C4-2B (cell line): ENCODE measurements around the gene SDCBP2.

ENCODE experiments used
- ZFX ChIP-seq: fragments of 450-650 bp; IDR thresholded peaks from 2 replicates; pipeline ENCODE4 v1.6.1; 2017
- TF ChIP-seq, protein P1 (sequence below): fragments of 450-650 bp; conservative IDR thresholded peaks from 2 replicates; pipeline ENCODE4 v1.5.1; 2017; ENCODE audit warnings: mild to moderate bottlenecking

DNA sequence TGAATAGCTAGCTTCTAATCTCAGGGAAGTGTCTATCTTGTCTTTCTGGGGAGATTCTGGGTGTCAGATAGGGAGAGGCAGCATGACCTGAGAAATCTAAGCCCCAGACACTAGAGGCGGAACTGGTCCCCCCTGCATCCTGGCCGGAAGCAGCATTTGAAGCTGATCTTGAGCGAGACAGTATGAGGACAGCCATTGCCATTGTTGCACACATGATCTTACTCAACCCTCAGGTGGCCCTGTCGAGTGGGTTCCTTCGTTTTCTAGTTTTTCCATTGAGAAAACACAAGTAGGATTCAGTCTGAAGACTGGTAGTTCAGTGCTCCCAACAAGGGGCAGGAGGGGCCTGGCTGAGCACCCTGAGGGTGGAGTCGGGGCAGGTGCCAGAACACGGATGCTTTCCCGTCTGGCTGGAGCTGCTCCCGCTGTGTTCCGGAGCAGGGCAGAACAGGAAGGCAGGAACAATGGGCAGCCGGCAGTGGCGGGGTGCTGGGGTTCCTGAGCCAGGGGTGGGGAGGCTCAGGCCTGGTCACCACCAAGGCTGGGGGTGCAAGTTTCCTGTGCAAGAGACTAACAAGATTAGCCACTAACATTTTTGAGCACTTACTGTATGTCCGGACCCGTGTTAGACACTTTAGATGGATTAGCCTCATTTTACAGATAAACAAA, 7.9 kb upstream of the SDCBP2 start:
- TF ChIP-seq, protein P1, sequence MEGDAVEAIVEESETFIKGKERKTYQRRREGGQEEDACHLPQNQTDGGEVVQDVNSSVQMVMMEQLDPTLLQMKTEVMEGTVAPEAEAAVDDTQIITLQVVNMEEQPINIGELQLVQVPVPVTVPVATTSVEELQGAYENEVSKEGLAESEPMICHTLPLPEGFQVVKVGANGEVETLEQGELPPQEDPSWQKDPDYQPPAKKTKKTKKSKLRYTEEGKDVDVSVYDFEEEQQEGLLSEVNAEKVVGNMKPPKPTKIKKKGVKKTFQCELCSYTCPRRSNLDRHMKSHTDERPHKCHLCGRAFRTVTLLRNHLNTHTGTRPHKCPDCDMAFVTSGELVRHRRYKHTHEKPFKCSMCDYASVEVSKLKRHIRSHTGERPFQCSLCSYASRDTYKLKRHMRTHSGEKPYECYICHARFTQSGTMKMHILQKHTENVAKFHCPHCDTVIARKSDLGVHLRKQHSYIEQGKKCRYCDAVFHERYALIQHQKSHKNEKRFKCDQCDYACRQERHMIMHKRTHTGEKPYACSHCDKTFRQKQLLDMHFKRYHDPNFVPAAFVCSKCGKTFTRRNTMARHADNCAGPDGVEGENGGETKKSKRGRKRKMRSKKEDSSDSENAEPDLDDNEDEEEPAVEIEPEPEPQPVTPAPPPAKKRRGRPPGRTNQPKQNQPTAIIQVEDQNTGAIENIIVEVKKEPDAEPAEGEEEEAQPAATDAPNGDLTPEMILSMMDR = no peak
- no peak for TF ChIP-seq ZFX
